Choroid plexus epithelial cell (primary cell): Measurements from ENCODE around the gene KRTAP1-5.

Experiments
- DNase-seq: peaks from one replicate; pipeline ENCODE4 v3.0.0-alpha.2; 2010; ENCODE audit warnings: low read depth
- H3K4me3 ChIP-seq: 2 replicates; pipeline ENCODE4 v1.5.1; 2011; ENCODE audit warnings: low read depth, mild to moderate bottlenecking, control low read depth, low read length, moderate library complexity
- TF ChIP-seq, protein P1 (sequence below): conservative IDR thresholded peaks from 2 replicates; pipeline ENCODE4 v1.5.1; 2011; ENCODE audit warnings: low read depth, mild to moderate bottlenecking, control low read depth, inconsistent platforms, low read length, moderate library complexity

Gene KRTAP1-5

DNA sequence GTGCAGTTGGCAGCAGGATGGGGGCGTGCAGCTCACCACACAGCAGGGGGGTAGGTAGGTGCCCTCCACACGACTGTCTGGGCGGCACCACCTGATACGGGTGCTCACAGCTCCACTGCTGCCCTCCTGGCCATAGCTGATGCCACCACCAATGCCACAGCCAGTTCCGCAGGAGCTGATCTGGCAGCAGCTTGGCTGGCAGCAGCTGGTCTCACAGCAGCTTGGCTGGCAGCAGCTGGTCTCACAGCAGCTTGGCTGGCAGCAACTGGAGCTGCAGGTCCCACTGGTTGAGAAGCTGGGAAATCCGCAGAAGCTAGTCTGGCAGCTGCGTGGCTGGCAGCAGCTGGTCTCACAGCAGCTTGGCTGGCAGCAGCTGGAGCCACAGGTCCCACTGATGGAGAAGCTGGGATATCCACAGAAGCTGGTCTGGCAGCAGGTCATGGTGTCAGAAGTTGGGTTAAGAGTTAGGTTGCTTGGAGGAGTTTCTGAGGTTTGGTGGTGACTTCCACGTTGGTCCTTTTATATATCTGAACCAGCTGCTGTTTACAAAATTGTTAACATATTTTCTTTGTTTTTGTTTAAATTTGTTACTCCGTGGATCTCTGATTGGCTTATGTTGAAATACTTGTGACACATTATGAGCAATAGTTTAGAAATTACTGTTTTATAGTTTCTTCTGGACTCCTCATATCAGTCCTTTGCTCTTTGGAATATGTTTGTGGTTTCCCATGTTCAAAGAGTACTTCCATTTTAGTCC, at the start of gene KRTAP1-5:
KRTAP1-5 (minus strand) TSS at position 494 of the 757 bp plus-strand sequence; CDS start at position 441, 53 bp downstream.
- peak; percentile 79 for DNase-seq
- no peak within 1 kb of the TSS for H3K4me3 ChIP-seq

DNA sequence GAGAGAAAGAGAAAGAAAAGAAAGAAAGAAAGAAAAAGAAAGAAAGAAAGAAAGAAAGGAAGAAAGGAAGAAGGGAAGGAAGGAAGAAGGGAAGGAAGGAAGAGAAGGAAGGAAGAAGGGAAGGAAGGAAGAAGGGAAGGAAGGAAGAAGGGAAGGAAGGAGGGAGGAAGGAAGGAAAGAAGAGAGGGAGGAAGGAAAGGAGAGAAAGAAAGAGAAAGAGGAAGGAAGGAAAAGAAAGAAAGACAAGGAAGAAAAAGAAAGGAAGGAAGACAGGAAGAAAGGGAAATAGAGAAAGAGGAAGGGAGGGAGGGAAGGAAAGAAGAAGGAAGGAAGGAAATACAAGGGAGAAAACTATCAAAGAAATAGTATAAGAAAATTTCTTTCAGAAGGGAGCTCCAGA, 49.8 kb upstream of the KRTAP1-5 start:
- no peak overlapping the region for H3K4me3 ChIP-seq
- TF ChIP-seq, protein P1, sequence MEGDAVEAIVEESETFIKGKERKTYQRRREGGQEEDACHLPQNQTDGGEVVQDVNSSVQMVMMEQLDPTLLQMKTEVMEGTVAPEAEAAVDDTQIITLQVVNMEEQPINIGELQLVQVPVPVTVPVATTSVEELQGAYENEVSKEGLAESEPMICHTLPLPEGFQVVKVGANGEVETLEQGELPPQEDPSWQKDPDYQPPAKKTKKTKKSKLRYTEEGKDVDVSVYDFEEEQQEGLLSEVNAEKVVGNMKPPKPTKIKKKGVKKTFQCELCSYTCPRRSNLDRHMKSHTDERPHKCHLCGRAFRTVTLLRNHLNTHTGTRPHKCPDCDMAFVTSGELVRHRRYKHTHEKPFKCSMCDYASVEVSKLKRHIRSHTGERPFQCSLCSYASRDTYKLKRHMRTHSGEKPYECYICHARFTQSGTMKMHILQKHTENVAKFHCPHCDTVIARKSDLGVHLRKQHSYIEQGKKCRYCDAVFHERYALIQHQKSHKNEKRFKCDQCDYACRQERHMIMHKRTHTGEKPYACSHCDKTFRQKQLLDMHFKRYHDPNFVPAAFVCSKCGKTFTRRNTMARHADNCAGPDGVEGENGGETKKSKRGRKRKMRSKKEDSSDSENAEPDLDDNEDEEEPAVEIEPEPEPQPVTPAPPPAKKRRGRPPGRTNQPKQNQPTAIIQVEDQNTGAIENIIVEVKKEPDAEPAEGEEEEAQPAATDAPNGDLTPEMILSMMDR: no peak
- no peak for DNase-seq

More for the DNA sequence above, at the start of gene KRTAP1-5:
- TF ChIP-seq, protein P1: no peak

DNA sequence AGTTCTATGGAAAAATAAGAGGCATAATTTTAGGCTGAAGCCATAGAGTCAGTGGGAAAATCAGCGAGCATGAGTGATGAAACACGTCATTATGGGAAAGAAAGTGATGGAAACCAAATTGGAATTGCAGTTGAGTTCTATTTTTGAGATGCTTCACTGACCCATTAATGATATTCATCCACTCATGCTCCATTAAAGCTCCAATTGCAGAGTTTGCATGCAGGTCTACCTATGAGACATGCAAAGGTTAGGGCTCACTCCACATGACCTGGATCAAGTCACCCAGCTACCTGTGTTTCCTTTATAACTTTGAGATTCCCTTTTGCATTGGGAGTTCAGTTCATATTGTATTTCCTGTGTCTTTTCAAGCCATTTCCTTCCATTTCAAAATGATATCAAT, 46.7 kb upstream of the KRTAP1-5 start:
- no peak for DNase-seq
- TF ChIP-seq, protein P1: no peak
- H3K4me3 ChIP-seq: no peak overlapping the region

- DNase-seq: no peak
- no peak overlapping the region for H3K4me3 ChIP-seq
- TF ChIP-seq, protein P1: no peak
Measured at GRCh38 chr17:41071606-41072360, 44.8 kb upstream of the KRTAP1-5 start.

GRCh38 chr17:41069031-41069430, 42.0 kb upstream of the KRTAP1-5 start:
- TF ChIP-seq, protein P1: no peak
- no peak for DNase-seq

GRCh38 chr17:41067281-41067680, 40.3 kb upstream of the KRTAP1-5 start:
- no peak for DNase-seq
- no peak overlapping the region for H3K4me3 ChIP-seq
- TF ChIP-seq, protein P1: no peak

More at GRCh38 chr17:41069031-41069430, 42.0 kb upstream of the KRTAP1-5 start:
- no peak overlapping the region for H3K4me3 ChIP-seq
